Measurements from ENCODE around the gene MAMLD1.

GRCh38 chrX:150366951-150367545 lies 3.9 kb downstream of the MAMLD1 start:
- TF ChIP-seq CTCF (IDR thresholded peaks at IDR 0.05; ENCODE audit: low read depth, low read length, poor library complexity, severe bottlenecking) (no peak), EZH2phosphoT487 (IDR thresholded peaks at IDR 0.05; ENCODE audit: borderline replicate concordance, low read length) (no peak)
